Measurements from ENCODE around the gene TEN1. TPM values are rescaled to one million over a fixed set of nuclear protein-coding genes. Genes with fewer than 3 reads are reported as not detected.

TEN1 gene
- polyA plus RNA-seq, 4 donors: 22.8 to 96.6 (median 54.7) TPM

GRCh38 chr17:76032073-76032779 lies 53.2 kb downstream of the TEN1 start:
- H3K9me3 ChIP-seq (ENCODE audit: control insufficient read depth in 2 of 2, insufficient read depth in 1 of 2, low read depth in 1 of 2, low read length in 1 of 2): peaks cover 0 to 5% of the 10 kb centered on the region in 2 donors
- DNase-seq (peak; percentile 37 to 88), FAIRE-seq (no peak)
- peaks cover 0 to 51% (median 0%) of the 10 kb centered on the region in 3 donors for H3K4me1 ChIP-seq (ENCODE audit: control insufficient read depth in 3 of 3, insufficient read depth in 2 of 3, low read depth in 1 of 3, low read length in 2 of 3)
- H3K36me3 ChIP-seq (ENCODE audit: control insufficient read depth in 3 of 3, insufficient read depth in 2 of 3, low read depth in 1 of 3, low read length in 3 of 3): peaks cover 0 to 10% (median 0%) of the 10 kb centered on the region in 3 donors
- H3K27ac ChIP-seq (ENCODE audit: low read depth in 1 of 3, low read length in 2 of 3): peak overlapping the region in 1 of 3 donors; percentile 86
- no peak overlapping the region for H3K4me3 ChIP-seq (ENCODE audit: low read depth in 1 of 3, low read length in 3 of 3)
- 52 to 69% (median 65%) methylated on average over 20 of the region's 20 CpGs for WGBS, 3 donors
- H3K27me3 ChIP-seq (ENCODE audit: control insufficient read depth in 3 of 3, insufficient read depth in 3 of 3, low read length in 3 of 3): no peaks in the 10 kb centered on the region

DNA sequence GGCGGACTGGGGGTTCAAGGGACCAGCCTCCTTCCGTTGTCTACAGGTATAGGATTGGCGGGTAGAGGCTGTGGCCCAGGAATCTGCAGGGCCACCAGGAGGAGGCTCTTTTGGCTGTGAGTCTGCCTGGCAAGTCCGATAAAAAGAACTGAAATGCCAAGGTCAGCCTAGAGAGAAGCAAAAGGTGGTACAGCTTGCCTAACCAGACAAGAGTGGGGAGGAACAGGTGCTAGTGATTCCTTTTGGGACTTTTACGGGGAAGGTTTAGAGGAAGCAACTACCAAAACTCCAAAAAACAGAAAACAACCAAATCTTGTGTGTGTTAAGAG lies 53.7 kb downstream of the TEN1 start:
- H3K36me3 ChIP-seq (ENCODE audit: control insufficient read depth in 3 of 3, insufficient read depth in 2 of 3, low read depth in 1 of 3, low read length in 3 of 3): peaks cover 0 to 14% (median 0%) of the 10 kb centered on the region in 3 donors
- H3K9me3 ChIP-seq (ENCODE audit: control insufficient read depth in 2 of 2, insufficient read depth in 1 of 2, low read depth in 1 of 2, low read length in 1 of 2): peaks cover 0 to 5% of the 10 kb centered on the region in 2 donors
- H3K27me3 ChIP-seq (ENCODE audit: control insufficient read depth in 3 of 3, insufficient read depth in 3 of 3, low read length in 3 of 3): no peaks in the 10 kb centered on the region
- H3K4me3 ChIP-seq (ENCODE audit: low read depth in 1 of 3, low read length in 3 of 3): no peak overlapping the region
- WGBS, 3 donors: 75 to 80% (median 78%) methylated on average over 5 of the region's 5 CpGs
- peak overlapping the region in 1 of 3 donors; percentile 86 for H3K27ac ChIP-seq (ENCODE audit: low read depth in 1 of 3, low read length in 2 of 3)
- H3K4me1 ChIP-seq (ENCODE audit: control insufficient read depth in 3 of 3, insufficient read depth in 2 of 3, low read depth in 1 of 3, low read length in 2 of 3): peaks cover 0 to 46% (median 0%) of the 10 kb centered on the region in 3 donors
- no peak for FAIRE-seq
- no peak for DNase-seq

GRCh38 chr17:76033139-76033538 lies 54.1 kb downstream of the TEN1 start:
- H3K27me3 ChIP-seq (ENCODE audit: control insufficient read depth in 3 of 3, insufficient read depth in 3 of 3, low read length in 3 of 3): no peaks in the 10 kb centered on the region
- peaks cover 0 to 43% (median 0%) of the 10 kb centered on the region in 3 donors for H3K4me1 ChIP-seq (ENCODE audit: control insufficient read depth in 3 of 3, insufficient read depth in 2 of 3, low read depth in 1 of 3, low read length in 2 of 3)
- WGBS, 3 donors: 96 to 100% (median 98%) methylated on average over 6 of the region's 6 CpGs
- peaks cover 0 to 5% of the 10 kb centered on the region in 2 donors for H3K9me3 ChIP-seq (ENCODE audit: control insufficient read depth in 2 of 2, insufficient read depth in 1 of 2, low read depth in 1 of 2, low read length in 1 of 2)
- H3K4me3 ChIP-seq (ENCODE audit: low read depth in 1 of 3, low read length in 3 of 3): no peak overlapping the region
- peak overlapping the region in 1 of 3 donors; percentile 86 for H3K27ac ChIP-seq (ENCODE audit: low read depth in 1 of 3, low read length in 2 of 3)
- FAIRE-seq (no peak), DNase-seq (no peak)
- H3K36me3 ChIP-seq (ENCODE audit: control insufficient read depth in 3 of 3, insufficient read depth in 2 of 3, low read depth in 1 of 3, low read length in 3 of 3): peaks cover 0 to 17% (median 0%) of the 10 kb centered on the region in 3 donors

DNA sequence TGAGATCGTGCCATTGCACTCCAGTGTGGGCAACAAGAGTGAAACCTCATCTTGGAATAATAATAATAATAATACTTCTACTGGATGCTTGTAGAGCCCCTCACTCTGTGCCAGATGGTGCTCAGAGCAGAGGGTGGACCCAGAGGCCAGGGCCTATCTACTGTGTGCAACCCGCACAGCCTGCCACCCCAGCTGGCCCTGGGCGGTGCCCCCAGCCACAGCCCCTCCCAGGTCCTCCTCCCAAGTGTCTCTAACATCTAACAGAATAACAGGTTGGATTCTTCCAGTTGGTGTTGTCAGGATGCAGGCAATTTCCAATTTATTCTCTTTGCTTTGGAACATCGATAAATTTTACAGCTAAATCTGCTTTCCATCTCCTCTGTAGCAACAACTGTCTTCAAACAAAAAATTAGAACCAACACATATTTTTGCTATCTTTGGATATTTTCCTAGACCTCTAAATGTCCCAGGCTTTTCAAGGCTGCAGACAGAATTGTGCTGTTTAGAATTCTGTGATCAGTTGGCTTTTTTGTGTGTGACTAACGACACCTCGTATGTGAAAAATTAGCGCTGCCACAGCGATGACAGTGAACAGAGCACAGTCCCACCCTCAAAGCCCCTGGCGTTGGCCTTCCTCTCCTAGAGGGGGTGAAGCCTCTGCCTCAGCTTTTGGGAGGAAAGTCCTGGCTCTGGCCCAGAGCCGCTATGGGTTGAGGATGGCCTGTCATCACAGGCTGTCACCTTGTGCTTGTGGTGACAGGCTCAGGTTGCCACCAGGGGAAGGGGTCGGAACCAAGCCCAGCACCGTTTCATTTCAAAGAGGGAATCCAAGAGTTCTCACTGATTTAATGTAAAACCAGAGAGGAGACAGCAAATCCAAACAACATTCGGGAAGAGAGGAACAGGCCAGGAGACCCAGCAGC lies 55.6 kb downstream of the TEN1 start:
- no peak for DNase-seq
- Histone ChIP-seq H3K36me3 (ENCODE audit: control insufficient read depth in 3 of 3, insufficient read depth in 2 of 3, low read depth in 1 of 3, low read length in 3 of 3) (peaks cover 4 to 31% (median 11%) of the 10 kb centered on the region in 3 donors), H3K4me3 (ENCODE audit: low read depth in 1 of 3, low read length in 3 of 3) (no peak overlapping the region), H3K27ac (ENCODE audit: low read depth in 1 of 3, low read length in 2 of 3) (no peak overlapping the region), H3K27me3 (ENCODE audit: control insufficient read depth in 3 of 3, insufficient read depth in 3 of 3, low read length in 3 of 3) (no peaks in the 10 kb centered on the region), H3K9me3 (ENCODE audit: control insufficient read depth in 2 of 2, insufficient read depth in 1 of 2, low read depth in 1 of 2, low read length in 1 of 2) (peaks cover 0 to 5% of the 10 kb centered on the region in 2 donors), H3K4me1 (ENCODE audit: control insufficient read depth in 3 of 3, insufficient read depth in 2 of 3, low read depth in 1 of 3, low read length in 2 of 3) (peaks cover 0 to 32% (median 0%) of the 10 kb centered on the region in 3 donors)
- no peak for FAIRE-seq
- 83 to 94% (median 92%) methylated on average over 13 of the region's 13 CpGs for WGBS, 3 donors

DNA sequence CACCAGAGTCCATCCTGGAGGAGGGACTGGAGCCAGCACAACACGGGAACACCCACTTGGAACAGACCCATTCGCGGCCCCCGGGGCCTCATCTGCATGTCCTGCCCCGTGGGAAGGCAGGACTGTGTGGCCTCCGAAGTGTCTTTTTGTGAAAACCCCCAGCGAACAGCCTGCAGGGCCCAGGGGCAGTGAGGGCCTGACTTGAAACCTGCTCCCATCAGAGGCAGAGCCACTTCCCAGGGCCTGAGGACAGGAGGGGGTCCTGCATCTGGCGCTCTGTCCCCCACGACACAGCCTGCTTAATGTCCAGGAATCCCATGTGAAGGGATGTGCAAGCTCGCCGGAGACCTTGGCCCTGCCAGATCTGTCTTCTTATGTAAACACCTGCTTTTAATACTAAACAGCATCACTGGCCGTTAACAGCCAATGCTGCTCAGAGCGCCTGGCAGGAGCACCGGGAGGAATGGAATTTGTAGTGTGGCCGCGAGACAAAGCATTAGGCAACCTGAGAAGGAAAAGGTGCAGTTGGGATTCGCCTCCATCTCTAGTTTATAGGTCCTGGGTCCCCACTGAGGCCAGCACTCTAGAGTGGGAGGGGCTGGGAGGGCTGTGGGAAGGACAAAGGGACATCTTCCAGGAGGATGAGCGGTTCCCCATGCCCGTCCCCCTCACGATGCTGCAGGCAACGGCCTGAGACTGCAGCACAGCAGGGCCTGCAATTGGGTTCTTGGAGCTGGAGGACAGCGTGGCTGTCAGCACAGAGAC lies 57.6 kb downstream of the TEN1 start:
- WGBS, 3 donors: 59 to 73% (median 73%) methylated on average over 22 of the region's 22 CpGs
- Histone ChIP-seq H3K27ac (ENCODE audit: low read depth in 1 of 3, low read length in 2 of 3) (no peak overlapping the region), H3K36me3 (ENCODE audit: control insufficient read depth in 3 of 3, insufficient read depth in 2 of 3, low read depth in 1 of 3, low read length in 3 of 3) (peaks cover 14 to 49% (median 28%) of the 10 kb centered on the region in 3 donors), H3K27me3 (ENCODE audit: control insufficient read depth in 3 of 3, insufficient read depth in 3 of 3, low read length in 3 of 3) (no peaks in the 10 kb centered on the region), H3K4me1 (ENCODE audit: control insufficient read depth in 3 of 3, insufficient read depth in 2 of 3, low read depth in 1 of 3, low read length in 2 of 3) (peaks cover 0 to 23% (median 0%) of the 10 kb centered on the region in 3 donors), H3K9me3 (ENCODE audit: control insufficient read depth in 2 of 2, insufficient read depth in 1 of 2, low read depth in 1 of 2, low read length in 1 of 2) (peaks cover 0 to 5% of the 10 kb centered on the region in 2 donors), H3K4me3 (ENCODE audit: low read depth in 1 of 3, low read length in 3 of 3) (no peak overlapping the region)
- DNase-seq (peak in 1 of 2 donors; percentile 27), FAIRE-seq (no peak)

GRCh38 chr17:76038050-76038449 lies 59.0 kb downstream of the TEN1 start:
- FAIRE-seq: no peak
- Histone ChIP-seq H3K9me3 (ENCODE audit: control insufficient read depth in 2 of 2, insufficient read depth in 1 of 2, low read depth in 1 of 2, low read length in 1 of 2) (peaks cover 0 to 1% of the 10 kb centered on the region in 2 donors), H3K4me3 (ENCODE audit: low read depth in 1 of 3, low read length in 3 of 3) (no peak overlapping the region), H3K27me3 (ENCODE audit: control insufficient read depth in 3 of 3, insufficient read depth in 3 of 3, low read length in 3 of 3) (no peaks in the 10 kb centered on the region), H3K36me3 (ENCODE audit: control insufficient read depth in 3 of 3, insufficient read depth in 2 of 3, low read depth in 1 of 3, low read length in 3 of 3) (peaks cover 21 to 62% (median 36%) of the 10 kb centered on the region in 3 donors), H3K27ac (ENCODE audit: low read depth in 1 of 3, low read length in 2 of 3) (no peak overlapping the region), H3K4me1 (ENCODE audit: control insufficient read depth in 3 of 3, insufficient read depth in 2 of 3, low read depth in 1 of 3, low read length in 2 of 3) (peaks cover 0 to 10% (median 0%) of the 10 kb centered on the region in 3 donors)
- WGBS, 3 donors: 63 to 74% (median 68%) methylated on average over 3 of the region's 3 CpGs
- no peak for DNase-seq

GRCh38 chr17:76039121-76039520 lies 60.1 kb downstream of the TEN1 start:
- peaks cover 26 to 73% (median 41%) of the 10 kb centered on the region in 3 donors for H3K36me3 ChIP-seq (ENCODE audit: control insufficient read depth in 3 of 3, insufficient read depth in 2 of 3, low read depth in 1 of 3, low read length in 3 of 3)
- H3K9me3 ChIP-seq (ENCODE audit: control insufficient read depth in 2 of 2, insufficient read depth in 1 of 2, low read depth in 1 of 2, low read length in 1 of 2): no peaks in the 10 kb centered on the region
- H3K4me3 ChIP-seq (ENCODE audit: low read depth in 1 of 3, low read length in 3 of 3): no peak overlapping the region
- H3K4me1 ChIP-seq (ENCODE audit: control insufficient read depth in 3 of 3, insufficient read depth in 2 of 3, low read depth in 1 of 3, low read length in 2 of 3): peaks cover 0 to 9% (median 0%) of the 10 kb centered on the region in 3 donors
- WGBS, 3 donors: 79 to 85% (median 84%) methylated on average over 6 of the region's 6 CpGs
- H3K27me3 ChIP-seq (ENCODE audit: control insufficient read depth in 3 of 3, insufficient read depth in 3 of 3, low read length in 3 of 3): no peaks in the 10 kb centered on the region
- H3K27ac ChIP-seq (ENCODE audit: low read depth in 1 of 3, low read length in 2 of 3): no peak overlapping the region
- DNase-seq (no peak), FAIRE-seq (no peak)

DNA sequence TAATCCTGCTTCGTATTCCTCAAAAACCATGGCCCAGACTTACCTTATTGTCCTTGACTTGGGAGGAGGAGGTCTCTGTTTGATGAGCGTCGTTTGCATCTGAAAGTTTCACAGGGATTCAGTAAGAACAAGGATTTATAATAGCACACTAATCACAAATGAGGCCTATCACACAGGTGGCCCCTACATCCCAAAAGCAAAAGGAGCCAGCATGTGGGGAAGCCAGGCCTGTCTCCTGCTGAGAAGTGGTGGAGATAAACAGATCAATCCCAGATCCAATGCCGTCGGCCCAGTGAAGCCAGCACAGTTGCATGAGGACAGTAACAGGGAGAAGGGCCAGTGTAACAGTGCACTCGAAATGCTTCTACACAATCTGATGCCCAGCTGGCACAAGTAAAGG lies 61.3 kb downstream of the TEN1 start:
- H3K36me3 ChIP-seq (ENCODE audit: control insufficient read depth in 3 of 3, insufficient read depth in 2 of 3, low read depth in 1 of 3, low read length in 3 of 3): peaks cover 33 to 84% (median 42%) of the 10 kb centered on the region in 3 donors
- H3K27ac ChIP-seq (ENCODE audit: low read depth in 1 of 3, low read length in 2 of 3): no peak overlapping the region

More for the DNA sequence above, 61.3 kb downstream of the TEN1 start:
- WGBS, 3 donors: 80 to 83% (median 83%) methylated on average over 6 of the region's 6 CpGs
- FAIRE-seq: no peak
- Histone ChIP-seq H3K4me3 (ENCODE audit: low read depth in 1 of 3, low read length in 3 of 3) (no peak overlapping the region), H3K27me3 (ENCODE audit: control insufficient read depth in 3 of 3, insufficient read depth in 3 of 3, low read length in 3 of 3) (no peaks in the 10 kb centered on the region), H3K4me1 (ENCODE audit: control insufficient read depth in 3 of 3, insufficient read depth in 2 of 3, low read depth in 1 of 3, low read length in 2 of 3) (peaks cover 0 to 9% (median 0%) of the 10 kb centered on the region in 3 donors), H3K9me3 (ENCODE audit: control insufficient read depth in 2 of 2, insufficient read depth in 1 of 2, low read depth in 1 of 2, low read length in 1 of 2) (no peaks in the 10 kb centered on the region)
- no peak for DNase-seq
